ENCODE measurements around the gene NAA35.
A peak's percentile ranks its signal among the peaks of the same experiment; 100 is the strongest.
"Not testable (repeated sequence)": the region's sequence is repeated elsewhere in the genome, so short reads cannot be mapped to it uniquely, and the experiment has no call there.

Gene NAA35

DNA sequence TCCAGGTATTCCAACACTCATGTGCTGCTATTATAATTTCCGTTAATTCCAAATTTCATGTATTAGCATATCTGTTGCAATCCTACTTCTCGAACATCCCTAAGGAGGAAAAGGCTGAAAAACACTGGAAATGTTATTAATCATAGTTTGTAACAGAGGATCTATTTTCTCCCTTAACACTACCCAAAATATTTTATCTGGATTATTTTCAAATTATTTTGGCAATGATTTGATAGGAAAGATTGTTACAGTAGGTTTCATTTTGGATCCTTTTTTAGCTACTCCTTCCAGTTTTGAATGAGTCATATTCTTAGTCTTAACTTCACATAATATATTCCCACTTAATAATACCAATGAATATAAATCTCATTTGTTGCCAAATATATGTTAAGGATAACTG lies 13.9 kb upstream of the NAA35 start:
- TF ChIP-seq, protein P1, sequence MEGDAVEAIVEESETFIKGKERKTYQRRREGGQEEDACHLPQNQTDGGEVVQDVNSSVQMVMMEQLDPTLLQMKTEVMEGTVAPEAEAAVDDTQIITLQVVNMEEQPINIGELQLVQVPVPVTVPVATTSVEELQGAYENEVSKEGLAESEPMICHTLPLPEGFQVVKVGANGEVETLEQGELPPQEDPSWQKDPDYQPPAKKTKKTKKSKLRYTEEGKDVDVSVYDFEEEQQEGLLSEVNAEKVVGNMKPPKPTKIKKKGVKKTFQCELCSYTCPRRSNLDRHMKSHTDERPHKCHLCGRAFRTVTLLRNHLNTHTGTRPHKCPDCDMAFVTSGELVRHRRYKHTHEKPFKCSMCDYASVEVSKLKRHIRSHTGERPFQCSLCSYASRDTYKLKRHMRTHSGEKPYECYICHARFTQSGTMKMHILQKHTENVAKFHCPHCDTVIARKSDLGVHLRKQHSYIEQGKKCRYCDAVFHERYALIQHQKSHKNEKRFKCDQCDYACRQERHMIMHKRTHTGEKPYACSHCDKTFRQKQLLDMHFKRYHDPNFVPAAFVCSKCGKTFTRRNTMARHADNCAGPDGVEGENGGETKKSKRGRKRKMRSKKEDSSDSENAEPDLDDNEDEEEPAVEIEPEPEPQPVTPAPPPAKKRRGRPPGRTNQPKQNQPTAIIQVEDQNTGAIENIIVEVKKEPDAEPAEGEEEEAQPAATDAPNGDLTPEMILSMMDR (IDR thresholded peaks at IDR 0.05; ENCODE audit: insufficient read depth, low read depth, low read length, missing control alignments), result no peak
- no peak overlapping the region for H3K4me3 ChIP-seq (ENCODE audit: low read depth, low read length)
- DNase-seq (ENCODE audit: low read depth), result no peak

- TF ChIP-seq, protein P1 (IDR thresholded peaks at IDR 0.05; ENCODE audit: insufficient read depth, low read depth, low read length, missing control alignments), result no peak
- DNase-seq (ENCODE audit: low read depth), result no peak
- H3K4me3 ChIP-seq (ENCODE audit: low read depth, low read length), result no peak overlapping the region
These were observed 9.5 kb upstream of the NAA35 start for GRCh38 chr9:85931495-85931894.

DNA sequence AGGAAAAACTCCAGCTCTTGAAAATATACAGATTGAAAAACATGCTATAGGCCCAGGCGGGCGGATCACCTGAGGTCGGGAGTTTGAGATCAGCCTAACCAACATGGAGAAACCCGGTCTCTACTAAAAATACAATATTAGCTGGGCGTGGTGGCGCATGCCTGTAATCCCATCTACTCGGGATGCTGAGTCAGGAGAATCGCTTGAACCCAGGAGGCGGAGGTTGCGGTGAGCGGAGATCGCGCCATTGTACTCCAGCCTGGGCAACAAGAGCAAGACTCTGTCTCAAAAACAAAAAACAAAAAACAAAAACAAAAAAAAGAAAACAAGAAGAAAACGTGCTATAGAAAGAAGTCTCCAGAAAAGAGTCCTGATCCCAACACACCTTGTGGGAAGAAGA lies 5.0 kb upstream of the NAA35 start:
- not testable (repeated sequence) for H3K4me3 ChIP-seq (ENCODE audit: low read depth, low read length); DNase-seq (ENCODE audit: low read depth)

DNA sequence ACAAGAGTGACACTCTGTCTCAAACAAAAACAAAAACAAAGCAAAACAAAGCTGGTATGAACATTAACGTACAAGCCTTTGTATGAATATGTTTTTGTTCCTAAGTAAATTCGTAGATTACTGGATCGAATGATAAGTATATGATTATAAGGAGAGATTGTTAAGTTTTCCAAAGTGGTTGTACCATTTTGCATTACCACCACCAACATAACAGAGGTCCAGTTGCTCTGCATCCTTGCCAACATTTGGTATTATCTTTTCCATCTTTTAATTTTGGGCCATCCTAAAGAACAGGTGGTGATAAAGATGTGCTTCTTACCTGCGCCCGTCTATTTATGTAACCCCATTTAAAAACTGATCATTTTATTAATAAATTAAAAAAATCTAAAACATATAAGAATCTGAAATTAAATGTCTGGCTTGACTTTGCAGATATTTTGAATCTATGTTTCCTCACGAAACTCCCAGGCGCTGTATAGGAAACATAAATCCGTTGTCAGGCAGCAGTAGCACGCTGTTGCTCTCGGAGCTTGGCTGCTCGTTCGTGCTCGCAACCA lies 593 bp upstream of the NAA35 start:
- peak overlapping the region; percentile 60 for H3K4me3 ChIP-seq (ENCODE audit: low read depth, low read length)
- no peak for DNase-seq (ENCODE audit: low read depth)
- TF ChIP-seq, protein P1 (IDR thresholded peaks at IDR 0.05; ENCODE audit: insufficient read depth, low read depth, low read length, missing control alignments), result no peak

DNA sequence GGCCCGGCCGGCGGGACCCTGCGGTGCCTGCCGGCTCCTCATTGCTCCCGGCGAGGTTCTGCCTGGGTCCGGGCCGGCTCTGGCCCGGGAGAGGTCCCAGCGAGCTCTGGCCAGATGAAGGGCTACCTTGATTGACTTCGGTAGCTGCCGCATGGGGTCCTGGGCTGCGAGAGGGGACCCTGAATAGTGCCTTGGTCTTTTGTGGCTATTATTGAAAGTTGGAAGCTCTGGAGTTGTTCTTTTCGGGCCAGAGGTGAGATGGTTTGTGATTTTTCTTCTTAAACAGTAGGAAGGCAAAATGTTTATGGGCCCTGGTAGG lies 635 bp downstream of the NAA35 start:
- TF ChIP-seq, protein P1 (IDR thresholded peaks at IDR 0.05; ENCODE audit: insufficient read depth, low read depth, low read length, missing control alignments), result no peak
- DNase-seq (ENCODE audit: low read depth), result no peak
- H3K4me3 ChIP-seq (ENCODE audit: low read depth, low read length), result peak overlapping the region; percentile 77

- H3K4me3 ChIP-seq (ENCODE audit: low read depth, low read length), result peak overlapping the region; percentile 77
- DNase-seq (ENCODE audit: low read depth), result no peak
- TF ChIP-seq, protein P1 (IDR thresholded peaks at IDR 0.05; ENCODE audit: insufficient read depth, low read depth, low read length, missing control alignments), result no peak
These were observed 1.3 kb downstream of the NAA35 start for GRCh38 chr9:85941966-85942912.

- DNase-seq (ENCODE audit: low read depth), result no peak
- no peak overlapping the region for H3K4me3 ChIP-seq (ENCODE audit: low read depth, low read length)
- TF ChIP-seq, protein P1 (IDR thresholded peaks at IDR 0.05; ENCODE audit: insufficient read depth, low read depth, low read length, missing control alignments), result no peak
These were observed 2.2 kb downstream of the NAA35 start for GRCh38 chr9:85942913-85943709.

Measured in GM12865 (cell line).